Central memory CD8-positive, alpha-beta T cell (primary cell): ENCODE data around the gene SLC31A2.
"Not testable (repeated sequence)": the region's sequence is repeated elsewhere in the genome, so short reads cannot be mapped to it uniquely, and the experiment has no call there.

Experiments
- ATAC-seq: fragments of 150-1000 bp; cut with Tn5 transposase; replicated peaks from 2 replicates; pipeline ENCODE4 v1.10.0; 2022; ENCODE audit warnings: mild to moderate bottlenecking, moderate FRiP score, moderate number of reproducible peaks; ENCODE audit not compliant: poor library complexity, severe bottlenecking; ENCODE audit errors: extremely low read depth
- DNase-seq, 2 donors: peaks; one replicate each; pipeline ENCODE4 v3.0.0; 2021; ENCODE audit warnings: low spot score in 2 of 2
- H3K27ac Mint-ChIP-seq: one replicate; pipeline ENCODE4 v1.8.0; 2022; ENCODE audit warnings: low read depth, mild to moderate bottlenecking, moderate library complexity, mixed read lengths
- H3K27me3 Mint-ChIP-seq: one replicate; pipeline ENCODE4 v1.8.0; 2022; ENCODE audit warnings: mixed read lengths
- H3K36me3 Mint-ChIP-seq: one replicate; pipeline ENCODE4 v1.8.0; 2022; ENCODE audit warnings: mild to moderate bottlenecking, moderate library complexity, mixed read lengths; ENCODE audit not compliant: insufficient read depth
- H3K4me1 Mint-ChIP-seq: one replicate; pipeline ENCODE4 v1.8.0; 2022; ENCODE audit warnings: mixed read lengths
- H3K4me3 Mint-ChIP-seq: one replicate; pipeline ENCODE4 v1.8.0; 2022; ENCODE audit warnings: mild to moderate bottlenecking, moderate library complexity, mixed read lengths
- H3K9me3 Mint-ChIP-seq: one replicate; pipeline ENCODE4 v1.8.0; 2022; ENCODE audit warnings: mixed read lengths

Gene SLC31A2

DNA sequence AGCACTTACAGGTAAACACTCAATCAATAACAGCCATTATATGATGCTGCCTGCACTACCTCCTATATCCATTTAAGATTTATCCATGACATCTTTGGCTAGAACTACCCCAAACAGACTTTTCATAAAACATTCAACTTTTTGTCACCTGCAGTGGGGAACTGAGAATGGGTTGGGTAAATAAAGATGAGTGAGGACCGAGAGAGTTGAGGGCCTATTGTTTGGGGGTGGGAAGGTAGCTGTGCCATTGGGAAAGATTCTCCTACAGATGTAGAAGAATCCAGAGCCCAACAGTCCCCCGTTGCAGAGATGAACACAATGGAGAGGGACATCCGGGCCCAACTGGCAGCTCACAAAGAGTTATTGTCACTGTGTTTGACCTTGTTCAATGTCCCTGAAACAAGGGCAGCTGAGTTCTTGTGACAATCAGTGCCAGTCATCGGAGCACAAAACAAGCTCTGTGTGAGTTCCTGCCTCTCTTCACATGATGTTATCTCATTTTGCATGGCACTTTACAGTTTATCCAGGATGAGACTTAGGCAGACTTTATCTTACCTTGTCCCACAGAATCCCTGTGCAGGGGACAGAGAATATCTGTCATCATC is 11.5 kb upstream of the SLC31A2 start:
- DNase-seq (no peak), ATAC-seq (no peak)
- H3K9me3 Mint-ChIP-seq, result no peaks in the 10 kb centered on the region
- no peak overlapping the region for H3K4me3 Mint-ChIP-seq
- no peak overlapping the region for H3K27ac Mint-ChIP-seq
- H3K27me3 Mint-ChIP-seq, result peaks cover 50% of the 10 kb centered on the region
- no peaks in the 10 kb centered on the region for H3K36me3 Mint-ChIP-seq
- no peaks in the 10 kb centered on the region for H3K4me1 Mint-ChIP-seq

DNA sequence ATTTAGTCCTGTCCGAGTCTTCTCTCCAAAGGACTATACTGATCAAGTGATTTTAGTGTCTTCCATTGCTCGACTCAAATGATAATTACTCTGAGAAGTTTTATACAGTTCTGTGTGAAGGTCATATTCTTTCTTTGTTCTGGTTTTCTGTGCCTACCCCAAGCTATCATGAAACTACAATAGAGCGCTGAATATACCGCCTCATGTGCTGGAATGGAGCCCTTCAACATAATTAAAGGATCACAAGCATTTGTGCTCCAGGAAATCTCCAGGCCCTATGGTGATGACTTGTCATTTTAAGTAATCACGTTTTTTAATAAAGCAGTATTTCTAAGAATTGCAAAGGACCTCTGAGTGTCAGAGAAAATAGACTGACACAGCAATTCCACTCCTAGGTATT is 10.9 kb upstream of the SLC31A2 start:
- H3K4me1 Mint-ChIP-seq, result no peaks in the 10 kb centered on the region
- peaks cover 55% of the 10 kb centered on the region for H3K27me3 Mint-ChIP-seq
- no peaks in the 10 kb centered on the region for H3K36me3 Mint-ChIP-seq
- H3K9me3 Mint-ChIP-seq, result no peaks in the 10 kb centered on the region
- ATAC-seq, result no peak
- no peak for DNase-seq
- H3K27ac Mint-ChIP-seq, result no peak overlapping the region
- H3K4me3 Mint-ChIP-seq, result no peak overlapping the region

DNA sequence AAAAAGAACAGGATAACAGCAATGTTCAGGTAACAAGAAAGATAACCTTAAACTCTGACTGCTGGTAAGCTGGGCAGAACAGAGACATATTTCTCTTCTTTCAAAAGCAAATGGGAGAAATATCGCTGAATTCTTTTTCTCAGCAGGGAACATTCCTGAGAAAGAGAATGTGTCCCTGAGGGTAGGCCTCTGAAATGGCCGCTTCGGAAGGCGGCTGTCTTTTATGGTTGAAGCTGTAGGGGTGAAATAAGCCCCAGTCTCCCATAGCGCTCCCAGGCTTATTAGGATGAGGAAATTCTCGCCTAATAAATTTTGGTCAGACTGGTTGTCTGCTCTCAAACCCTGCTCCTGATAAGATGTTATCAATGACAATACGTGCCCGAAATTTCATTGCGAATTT is 9.9 kb upstream of the SLC31A2 start:
- peaks cover 56% of the 10 kb centered on the region for H3K27me3 Mint-ChIP-seq
- not testable (repeated sequence) for H3K4me3 Mint-ChIP-seq, H3K36me3 Mint-ChIP-seq

DNA sequence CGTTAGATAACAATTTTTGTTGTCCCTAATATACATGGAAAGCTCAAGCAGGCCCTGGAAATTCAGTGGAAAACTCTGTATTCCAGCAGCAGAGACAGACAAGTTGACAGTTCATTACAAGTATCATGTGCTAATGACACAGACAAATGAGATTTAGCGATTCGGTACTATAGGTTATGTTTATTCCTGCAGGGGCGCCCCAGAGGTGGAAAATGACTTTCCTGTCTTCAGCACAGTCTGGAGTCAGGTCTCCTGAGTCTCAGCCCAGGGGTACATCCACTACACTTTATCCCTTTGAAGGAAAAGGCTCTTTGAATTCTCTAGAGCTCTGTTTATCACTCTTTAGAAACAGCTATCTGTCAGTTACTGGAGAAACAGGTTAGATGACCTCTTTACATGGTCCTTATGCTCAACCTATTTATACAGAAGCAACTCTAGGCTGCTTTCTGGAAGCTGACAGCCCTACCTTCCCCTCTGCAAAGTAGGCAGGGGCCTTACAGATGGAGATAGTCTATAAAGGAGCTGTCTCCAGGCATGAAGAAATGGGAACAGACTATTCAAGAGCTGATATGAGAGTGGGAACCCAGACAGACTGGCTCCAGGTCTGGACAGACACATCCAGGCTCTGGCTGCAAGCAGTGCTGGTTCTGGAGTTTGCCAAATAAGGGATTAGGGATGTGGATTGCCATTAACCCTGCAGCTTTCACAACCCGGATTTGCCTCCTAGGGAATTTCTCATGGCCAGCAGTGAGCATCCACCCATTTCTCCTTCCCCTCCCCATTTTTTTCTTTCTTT is 7.2 kb upstream of the SLC31A2 start:
- H3K27ac Mint-ChIP-seq, result no peak overlapping the region
- H3K9me3 Mint-ChIP-seq, result no peaks in the 10 kb centered on the region
- H3K36me3 Mint-ChIP-seq, result no peaks in the 10 kb centered on the region
- H3K4me1 Mint-ChIP-seq, result no peaks in the 10 kb centered on the region
- DNase-seq, result no peak
- H3K4me3 Mint-ChIP-seq, result no peak overlapping the region
- no peak for ATAC-seq
- H3K27me3 Mint-ChIP-seq, result peaks cover 51% of the 10 kb centered on the region

More for the DNA sequence above, 9.9 kb upstream of the SLC31A2 start:
- ATAC-seq, DNase-seq, H3K9me3 Mint-ChIP-seq, H3K27ac Mint-ChIP-seq, H3K4me1 Mint-ChIP-seq: not testable (repeated sequence)

DNA sequence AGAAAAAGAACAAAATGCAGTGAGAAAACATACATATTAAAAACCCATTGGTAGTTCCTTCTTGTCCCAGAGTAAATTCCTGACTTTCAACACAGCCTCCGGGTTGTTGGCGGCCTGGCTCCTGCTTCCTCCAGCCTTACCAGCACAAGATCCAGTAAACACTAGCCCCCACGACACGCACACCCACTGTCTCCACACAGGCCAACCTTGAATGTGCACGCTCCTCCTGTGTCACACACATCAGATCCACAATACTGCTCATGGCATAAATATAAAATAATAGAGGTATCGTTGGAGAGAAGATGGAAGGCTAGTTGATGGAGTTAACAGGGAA is 2.5 kb upstream of the SLC31A2 start:
- ATAC-seq (no peak), DNase-seq (no peak)
- H3K9me3 Mint-ChIP-seq, result no peaks in the 10 kb centered on the region
- no peak overlapping the region for H3K4me3 Mint-ChIP-seq
- no peak overlapping the region for H3K27ac Mint-ChIP-seq
- H3K27me3 Mint-ChIP-seq, result peaks cover 29% of the 10 kb centered on the region
- H3K36me3 Mint-ChIP-seq, result peaks cover 2% of the 10 kb centered on the region
- H3K4me1 Mint-ChIP-seq, result peaks cover 14% of the 10 kb centered on the region

DNA sequence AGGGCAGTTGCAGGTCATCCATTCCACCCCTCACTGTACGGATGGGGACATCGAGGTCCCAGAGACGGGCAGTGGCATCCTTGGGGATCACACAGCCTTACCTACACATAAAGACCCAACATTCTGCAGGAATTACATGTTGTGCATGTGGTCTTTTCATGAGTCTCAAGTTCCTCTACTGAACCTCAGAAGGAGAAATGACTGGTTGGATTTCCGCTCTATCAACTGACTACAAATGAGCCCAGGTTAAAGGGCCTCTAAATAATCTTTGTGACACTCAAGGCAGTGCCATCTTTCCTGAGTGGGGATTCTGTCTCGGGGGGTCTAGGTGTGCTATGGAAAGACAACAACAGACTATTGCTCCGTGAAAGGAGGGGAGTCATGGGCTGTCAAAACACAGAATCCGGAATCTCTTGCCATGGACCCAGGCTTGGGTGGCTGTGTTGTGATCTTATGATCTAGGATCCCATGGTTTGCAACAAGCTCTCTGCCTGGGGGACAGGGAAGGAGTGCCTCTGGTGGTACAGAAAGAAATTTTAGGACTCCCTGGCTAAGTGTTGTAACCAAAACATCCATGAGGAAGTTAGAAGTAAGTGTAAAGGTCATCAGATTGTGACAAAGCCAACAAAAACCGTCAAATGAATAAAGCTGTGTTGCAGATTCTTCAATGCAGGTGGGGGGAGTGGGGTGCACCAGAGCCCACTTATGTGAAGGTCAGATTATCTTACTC is 1.9 kb upstream of the SLC31A2 start:
- DNase-seq (no peak), ATAC-seq (no peak)
- Mint-ChIP-seq H3K27ac (no peak overlapping the region), H3K4me3 (no peak overlapping the region), H3K4me1 (peaks cover 14% of the 10 kb centered on the region), H3K36me3 (peaks cover 2% of the 10 kb centered on the region), H3K27me3 (peaks cover 25% of the 10 kb centered on the region), H3K9me3 (no peaks in the 10 kb centered on the region)

DNA sequence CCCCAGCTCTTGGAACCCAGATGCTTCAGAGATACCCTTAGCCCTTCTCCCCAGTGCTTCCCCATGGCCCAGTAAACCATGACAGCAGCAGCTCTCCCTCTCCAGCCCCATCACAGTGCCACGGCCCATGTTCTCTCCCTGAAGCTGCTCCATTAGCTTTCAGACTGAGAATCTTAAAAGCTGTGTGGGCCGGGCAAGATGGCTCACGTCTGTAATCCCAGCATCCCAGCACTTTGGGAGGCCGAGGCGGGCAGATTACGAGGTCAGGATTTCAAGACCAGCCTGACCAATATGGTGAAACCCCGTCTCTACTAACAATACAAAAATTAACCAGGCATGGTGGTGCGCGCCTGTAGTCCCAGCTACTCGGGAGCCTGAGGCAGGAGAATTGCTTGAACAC is 1.2 kb upstream of the SLC31A2 start:
- H3K9me3 Mint-ChIP-seq, H3K36me3 Mint-ChIP-seq, ATAC-seq, H3K27ac Mint-ChIP-seq, H3K4me3 Mint-ChIP-seq, DNase-seq: not testable (repeated sequence)
- peaks cover 19% of the 10 kb centered on the region for H3K27me3 Mint-ChIP-seq
- peaks cover 15% of the 10 kb centered on the region for H3K4me1 Mint-ChIP-seq

DNA sequence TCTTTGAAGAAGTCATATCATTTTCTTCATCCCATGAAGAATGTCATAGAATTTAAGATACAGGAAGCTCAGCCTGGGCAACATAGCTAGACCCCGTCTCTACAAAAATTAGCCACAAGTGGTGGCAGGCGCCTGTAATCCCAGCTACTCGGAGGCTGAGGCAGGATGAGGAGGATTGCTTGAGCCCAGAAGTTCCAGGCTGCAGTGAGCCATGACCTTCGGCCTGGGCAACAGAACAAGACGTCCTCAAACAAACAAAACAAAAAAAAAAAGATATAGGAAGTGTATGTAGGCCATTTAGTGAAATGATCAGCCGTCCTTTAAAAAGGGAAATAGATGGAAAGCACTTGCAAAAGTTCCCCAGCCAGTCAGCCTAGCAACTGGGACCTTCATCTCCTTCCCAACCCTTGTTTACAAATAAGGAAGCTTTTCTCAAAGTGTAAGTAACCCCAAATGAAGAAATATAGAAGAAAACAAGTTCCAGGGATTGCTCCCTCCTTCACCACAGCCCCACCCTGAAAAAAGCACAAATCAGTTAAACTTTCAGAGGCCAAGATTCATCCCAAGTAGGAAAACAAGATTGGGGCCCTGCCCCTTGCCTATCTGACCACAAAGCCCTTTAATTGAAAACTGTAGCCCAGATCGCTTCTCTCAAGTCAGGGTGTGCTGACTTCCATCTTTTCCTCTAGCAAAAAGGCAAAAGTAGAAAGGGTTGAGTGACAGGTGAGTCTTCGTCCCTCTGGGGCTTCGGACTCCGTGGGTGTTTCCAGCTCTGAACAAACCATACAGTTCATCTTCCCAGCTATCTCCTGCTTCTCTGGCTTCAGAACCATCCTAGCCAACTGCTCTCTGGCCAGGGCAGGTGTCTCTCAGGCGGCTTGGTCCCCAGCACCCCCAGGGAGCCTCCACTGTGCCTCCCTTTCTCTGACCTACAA is 1.2 kb downstream of the SLC31A2 start:
- no peak for ATAC-seq
- Mint-ChIP-seq H3K4me3 (peak overlapping the region; percentile 72), H3K36me3 (peaks cover 2% of the 10 kb centered on the region), H3K9me3 (no peaks in the 10 kb centered on the region), H3K27ac (peak overlapping the region; percentile 67), H3K27me3 (no peaks in the 10 kb centered on the region), H3K4me1 (peaks cover 29% of the 10 kb centered on the region)
- DNase-seq, result no peak

DNA sequence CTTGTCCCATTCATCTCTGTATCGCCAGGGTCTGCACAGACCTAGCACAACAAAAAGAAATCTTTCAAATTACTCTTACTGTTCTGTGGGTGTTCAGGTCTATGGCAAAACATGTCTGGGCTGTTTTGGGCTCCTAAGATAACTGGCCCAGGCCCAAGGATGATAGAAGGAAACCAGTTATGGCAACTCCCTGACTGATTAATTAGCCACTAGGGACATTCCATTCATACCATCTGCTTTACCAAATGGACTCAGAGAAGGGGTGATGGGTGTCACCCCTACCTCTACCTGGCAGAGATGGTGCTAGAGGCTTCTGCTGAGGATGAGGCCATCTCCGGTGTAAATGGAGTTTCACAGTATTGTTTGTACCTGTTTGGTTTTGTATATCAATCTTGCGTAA is 1.9 kb downstream of the SLC31A2 start:
- Mint-ChIP-seq H3K9me3 (no peaks in the 10 kb centered on the region), H3K27me3 (no peaks in the 10 kb centered on the region), H3K4me1 (peaks cover 29% of the 10 kb centered on the region), H3K36me3 (peaks cover 2% of the 10 kb centered on the region), H3K27ac (no peak overlapping the region), H3K4me3 (peak overlapping the region; percentile 72)
- DNase-seq (no peak), ATAC-seq (no peak)

DNA sequence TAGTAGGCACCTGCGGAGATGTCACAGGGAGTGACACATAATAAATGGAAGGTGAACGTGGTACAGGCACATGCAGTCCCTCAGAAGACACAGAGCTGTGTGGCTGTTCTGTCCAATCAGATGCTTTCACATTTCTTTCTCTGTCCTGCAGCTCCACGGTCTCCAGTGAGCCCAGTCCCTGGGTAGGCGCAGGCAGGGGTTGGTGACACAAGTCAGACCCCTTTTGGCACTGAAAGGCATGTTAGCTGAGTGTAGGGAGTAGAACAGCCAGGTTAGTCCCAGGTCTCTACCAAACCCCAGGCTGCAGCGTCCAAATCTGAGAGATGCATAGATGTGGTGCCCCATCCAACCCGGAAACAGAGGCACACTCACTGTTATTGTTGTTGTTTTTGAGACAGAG is 2.8 kb downstream of the SLC31A2 start:
- H3K9me3 Mint-ChIP-seq, result no peaks in the 10 kb centered on the region
- H3K4me1 Mint-ChIP-seq, result peaks cover 29% of the 10 kb centered on the region
- no peak overlapping the region for H3K27ac Mint-ChIP-seq
- H3K36me3 Mint-ChIP-seq, result peaks cover 5% of the 10 kb centered on the region
- DNase-seq, result no peak
- no peaks in the 10 kb centered on the region for H3K27me3 Mint-ChIP-seq
- ATAC-seq, result no peak
- no peak overlapping the region for H3K4me3 Mint-ChIP-seq

DNA sequence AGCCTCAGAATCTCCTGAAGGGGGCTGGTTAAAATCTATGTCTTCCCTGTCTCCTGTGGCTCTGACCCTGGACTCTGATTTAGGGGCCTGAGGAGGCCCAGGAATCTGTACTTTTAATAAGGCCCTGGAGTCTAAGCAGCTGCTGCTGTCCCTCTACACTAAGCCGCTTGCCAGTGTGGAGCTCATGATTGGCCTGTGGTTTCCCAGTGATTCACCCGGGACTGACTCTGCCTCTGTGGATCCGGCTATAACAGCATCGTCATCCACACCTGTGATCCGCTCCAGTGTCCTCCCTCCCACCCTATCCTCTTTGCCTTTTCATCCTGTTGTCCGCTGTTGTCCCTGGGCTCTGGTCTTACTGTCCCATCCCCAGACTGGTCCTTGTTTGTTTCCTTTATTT is 3.7 kb downstream of the SLC31A2 start:
- Mint-ChIP-seq H3K27ac (no peak overlapping the region), H3K36me3 (peaks cover 8% of the 10 kb centered on the region), H3K9me3 (no peaks in the 10 kb centered on the region), H3K4me1 (peaks cover 29% of the 10 kb centered on the region), H3K4me3 (no peak overlapping the region), H3K27me3 (no peaks in the 10 kb centered on the region)
- no peak for ATAC-seq
- no peak for DNase-seq

DNA sequence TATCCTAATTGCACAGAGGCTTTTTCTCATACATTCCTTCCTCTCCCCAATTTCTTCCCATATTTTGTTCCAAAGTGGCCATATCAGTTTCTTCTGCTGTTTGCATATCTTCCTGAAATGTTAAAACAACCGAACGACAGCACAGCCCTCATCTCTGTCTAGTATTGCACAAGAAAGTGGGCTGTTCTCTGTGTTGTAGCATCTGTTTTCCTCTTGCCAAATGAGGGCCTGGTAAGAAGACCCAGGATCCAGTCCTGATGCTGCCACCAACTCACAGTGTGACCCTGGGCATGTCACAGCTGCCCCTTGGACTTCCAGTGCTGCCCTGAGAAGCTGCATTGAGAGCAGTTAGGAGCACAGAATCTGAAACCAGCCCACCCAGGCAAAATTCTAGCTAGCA is 4.1 kb downstream of the SLC31A2 start:
- Mint-ChIP-seq H3K4me1 (peaks cover 29% of the 10 kb centered on the region), H3K36me3 (peaks cover 8% of the 10 kb centered on the region), H3K9me3 (no peaks in the 10 kb centered on the region), H3K27me3 (no peaks in the 10 kb centered on the region), H3K27ac (no peak overlapping the region), H3K4me3 (no peak overlapping the region)
- ATAC-seq, result no peak
- DNase-seq, result no peak
